Mesenchymal stem cell (in vitro differentiated cells and primary cell): Measurements from ENCODE around the gene MBNL2.

ENCODE experiments used
- DNase-seq: peaks from one replicate; pipeline ENCODE4 v3.0.0-alpha.2; 2013
- H2AFZ ChIP-seq: one replicate; pipeline ENCODE4 v1.6.1; 2013; ENCODE audit warnings: low read depth, mild to moderate bottlenecking, control low read depth, inconsistent platforms, low read length, moderate library complexity
- H2AK5ac ChIP-seq: 2 replicates; pipeline ENCODE4 v1.6.1; 2013; ENCODE audit warnings: low read length, moderate library complexity, mild to moderate bottlenecking, inconsistent platforms; ENCODE audit not compliant: severe bottlenecking
- H2BK120ac ChIP-seq: one replicate; pipeline ENCODE4 v1.6.1; 2013; ENCODE audit warnings: low read depth, mild to moderate bottlenecking, inconsistent platforms, low read length, moderate library complexity
- H2BK12ac ChIP-seq, 2 experiments: one replicate each; pipeline ENCODE4 v1.6.1; 2013; ENCODE audit warnings: inconsistent platforms in 2 of 2, low read length in 2 of 2, mild to moderate bottlenecking in 2 of 2, moderate library complexity in 2 of 2, control low read depth in 1 of 2
- H2BK15ac ChIP-seq: one replicate; pipeline ENCODE4 v1.6.1; 2013; ENCODE audit warnings: mild to moderate bottlenecking, low read depth, inconsistent platforms; ENCODE audit not compliant: poor library complexity, severe bottlenecking
- H2BK5ac ChIP-seq: 2 replicates; pipeline ENCODE4 v1.6.1; 2013; ENCODE audit warnings: low read depth, mild to moderate bottlenecking, low read length, control low read depth, inconsistent platforms; ENCODE audit not compliant: poor library complexity, severe bottlenecking
- H3K14ac ChIP-seq, 2 experiments: one replicate each; pipeline ENCODE4 v1.6.1; 2013; ENCODE audit warnings: inconsistent platforms in 2 of 2, low read length in 2 of 2, control low read depth in 1 of 2, mild to moderate bottlenecking in 1 of 2, moderate library complexity in 1 of 2
- H3K18ac ChIP-seq, 2 experiments: one replicate each; pipeline ENCODE4 v1.6.1; 2013; ENCODE audit warnings: inconsistent platforms in 2 of 2, low read length in 2 of 2, control low read depth in 1 of 2, low read depth in 1 of 2, mild to moderate bottlenecking in 1 of 2
- H3K23ac ChIP-seq, 2 experiments: one replicate each; pipeline ENCODE4 v1.6.1; 2013; ENCODE audit warnings: inconsistent platforms in 2 of 2, low read length in 2 of 2, mild to moderate bottlenecking in 2 of 2, moderate library complexity in 2 of 2, control low read depth in 1 of 2
- H3K27ac ChIP-seq: 2 replicates; pipeline ENCODE4 v1.5.1; 2013; ENCODE audit warnings: mild to moderate bottlenecking, moderate library complexity, low read length, control low read depth, inconsistent platforms; ENCODE audit not compliant: poor library complexity, severe bottlenecking
- H3K27me3 ChIP-seq, 2 experiments: 2 replicates each; pipeline versions ENCODE4 v1.6.1 to v1.7.0; 2013; ENCODE audit warnings: low read length in 2 of 2, mild to moderate bottlenecking in 2 of 2, moderate library complexity in 2 of 2, control low read depth in 1 of 2, inconsistent platforms in 1 of 2; ENCODE audit not compliant: control insufficient read depth in 1 of 2, insufficient read depth in 1 of 2
- H3K36me3 ChIP-seq, 2 experiments: 2 replicates each; pipeline versions ENCODE4 v1.6.1 to v1.7.0; 2013; ENCODE audit warnings: low read length in 2 of 2, control low read depth in 1 of 2, inconsistent platforms in 1 of 2, low read depth in 1 of 2, mild to moderate bottlenecking in 1 of 2; ENCODE audit not compliant: insufficient read depth in 2 of 2, control insufficient read depth in 1 of 2
- H3K4ac ChIP-seq, 2 experiments: one replicate each; pipeline ENCODE4 v1.6.1; 2013; ENCODE audit warnings: inconsistent platforms in 2 of 2, low read length in 2 of 2, mild to moderate bottlenecking in 2 of 2, moderate library complexity in 2 of 2, control low read depth in 1 of 2, low read depth in 1 of 2
- H3K4me1 ChIP-seq: 2 replicates; pipeline ENCODE4 v1.6.1; 2013; ENCODE audit warnings: low read depth, low read length, control low read depth; ENCODE audit not compliant: control insufficient read depth, insufficient read depth
- H3K4me2 ChIP-seq: 2 replicates; pipeline ENCODE4 v1.6.1; 2013; ENCODE audit warnings: low read length, mild to moderate bottlenecking, inconsistent platforms; ENCODE audit not compliant: poor library complexity, severe bottlenecking
- H3K4me3 ChIP-seq, 2 experiments: 2 replicates each; pipeline versions ENCODE4 v1.5.1 to v1.7.0; 2013; ENCODE audit warnings: low read length in 2 of 2, mild to moderate bottlenecking in 2 of 2, control low read depth in 1 of 2, low read depth in 1 of 2; ENCODE audit not compliant: insufficient read depth in 1 of 2
- H3K79me1 ChIP-seq: replicated peaks from 2 replicates; pipeline ENCODE4 v1.6.1; 2013; ENCODE audit warnings: mild to moderate bottlenecking, control low read depth, low read length, inconsistent platforms; ENCODE audit not compliant: poor library complexity, severe bottlenecking
- H3K9ac ChIP-seq: 2 replicates; pipeline ENCODE4 v1.7.0; 2013; ENCODE audit warnings: mild to moderate bottlenecking, low read length, moderate library complexity
- H3K9me3 ChIP-seq: 2 replicates; pipeline ENCODE4 v1.7.0; 2013; ENCODE audit warnings: mild to moderate bottlenecking, low read length; ENCODE audit not compliant: control insufficient read depth
- H4K8ac ChIP-seq: one replicate; pipeline ENCODE4 v1.6.1; 2013; ENCODE audit warnings: inconsistent platforms, mild to moderate bottlenecking, low read length, moderate library complexity
- H4K91ac ChIP-seq: one replicate; pipeline ENCODE4 v1.6.1; 2013; ENCODE audit warnings: mild to moderate bottlenecking, low read length, inconsistent platforms
- WGBS: methylation state at CpG from one replicate; pipeline ENCODE4 v1.1.7; 2013; ENCODE audit warnings: mixed read lengths; 5-methylcytosine and 5-hydroxymethylcytosine counted together

MBNL2 gene

DNA sequence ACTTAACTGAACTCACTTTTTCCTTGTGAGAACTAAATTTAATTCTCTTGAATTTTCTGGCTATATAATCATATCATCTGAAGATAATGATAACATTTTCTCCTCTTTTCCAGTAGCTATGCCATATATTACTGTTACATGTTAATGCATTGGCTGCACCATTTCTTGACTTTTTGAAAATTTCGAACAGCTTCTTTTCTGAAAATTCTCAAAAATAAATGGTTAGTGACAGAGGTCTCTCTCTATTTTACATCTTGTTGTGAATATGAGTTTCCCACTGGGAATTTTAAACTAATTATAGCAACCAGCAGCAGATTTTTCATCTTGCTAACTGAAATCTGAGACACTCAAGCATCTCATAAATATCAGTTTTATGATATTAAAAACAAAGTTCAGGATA lies 30.6 kb downstream of the MBNL2 start:
- Histone ChIP-seq H3K27me3 (no peaks in the 10 kb centered on the region), H2BK120ac (no peak overlapping the region), H4K91ac (no peak overlapping the region), H3K14ac (no peak overlapping the region), H3K27ac (no peak overlapping the region), H4K8ac (no peak overlapping the region), H3K9ac (no peak overlapping the region), H3K18ac (no peak overlapping the region), H3K9me3 (no peaks in the 10 kb centered on the region), H3K4ac (no peak overlapping the region), H2BK12ac (no peak overlapping the region), H2BK15ac (no peak overlapping the region), H2AK5ac (no peak overlapping the region), H3K4me3 (no peak overlapping the region), H3K23ac (no peak overlapping the region), H3K4me2 (no peak overlapping the region), H2AFZ (no peak overlapping the region), H2BK5ac (no peak overlapping the region), H3K4me1 (peaks cover 8% of the 10 kb centered on the region), H3K79me1 (no peaks in the 10 kb centered on the region), H3K36me3 (no peaks in the 10 kb centered on the region)
- DNase-seq = no peak
- WGBS = 100% methylated on average over 1 of the region's 1 CpG

DNA sequence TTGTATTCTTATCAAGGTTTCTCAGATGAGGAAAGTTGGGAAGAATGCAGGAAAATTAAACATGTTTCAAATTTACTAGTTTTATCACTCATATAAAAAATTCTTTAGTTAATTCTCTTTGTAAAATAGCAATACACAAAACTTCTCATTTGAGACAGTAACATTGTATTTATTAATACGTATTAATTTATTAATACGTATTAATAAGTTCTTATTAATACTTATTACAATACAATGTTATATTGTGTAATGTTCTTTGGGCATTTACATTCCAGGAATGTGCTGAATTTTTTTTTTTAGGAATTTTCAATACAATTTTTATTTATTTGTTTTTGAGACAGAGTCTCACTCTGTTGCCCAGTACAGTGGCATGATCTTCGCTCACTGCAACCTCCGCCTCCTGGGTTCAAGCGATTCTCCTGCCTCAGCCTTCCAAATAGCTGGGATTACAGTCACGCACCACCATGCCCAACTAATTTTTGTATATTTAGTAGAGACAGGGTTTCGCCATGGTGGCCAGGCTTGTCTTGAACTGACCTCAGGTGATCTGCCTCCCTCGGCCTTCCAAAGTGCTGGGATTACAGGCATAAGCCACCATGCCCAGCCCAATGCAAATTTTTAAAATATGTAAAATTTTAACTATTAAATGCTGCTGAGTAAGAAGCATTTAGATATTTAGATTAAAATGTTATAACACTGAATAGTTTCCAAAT lies 31.6 kb downstream of the MBNL2 start:
- H3K36me3 ChIP-seq = no peaks in the 10 kb centered on the region
- H2AK5ac ChIP-seq = no peak overlapping the region
- peaks cover 11% of the 10 kb centered on the region for H3K4me1 ChIP-seq
- H3K27me3 ChIP-seq = no peaks in the 10 kb centered on the region
- no peak overlapping the region for H2BK15ac ChIP-seq
- H3K14ac ChIP-seq = no peak overlapping the region
- H3K18ac ChIP-seq = no peak overlapping the region
- DNase-seq = no peak
- no peak overlapping the region for H3K27ac ChIP-seq
- no peak overlapping the region for H2BK12ac ChIP-seq
- H2BK120ac ChIP-seq = no peak overlapping the region
- no peak overlapping the region for H2AFZ ChIP-seq
- H4K8ac ChIP-seq = no peak overlapping the region
- H3K9me3 ChIP-seq = no peaks in the 10 kb centered on the region
- H3K4me3 ChIP-seq = no peak overlapping the region
- no peak overlapping the region for H3K9ac ChIP-seq
- WGBS = 95% methylated on average over 4 of the region's 8 CpGs
- no peak overlapping the region for H3K4me2 ChIP-seq
- H3K23ac ChIP-seq = no peak overlapping the region
- no peaks in the 10 kb centered on the region for H3K79me1 ChIP-seq
- H3K4ac ChIP-seq = no peak overlapping the region
- no peak overlapping the region for H2BK5ac ChIP-seq
- no peak overlapping the region for H4K91ac ChIP-seq

DNA sequence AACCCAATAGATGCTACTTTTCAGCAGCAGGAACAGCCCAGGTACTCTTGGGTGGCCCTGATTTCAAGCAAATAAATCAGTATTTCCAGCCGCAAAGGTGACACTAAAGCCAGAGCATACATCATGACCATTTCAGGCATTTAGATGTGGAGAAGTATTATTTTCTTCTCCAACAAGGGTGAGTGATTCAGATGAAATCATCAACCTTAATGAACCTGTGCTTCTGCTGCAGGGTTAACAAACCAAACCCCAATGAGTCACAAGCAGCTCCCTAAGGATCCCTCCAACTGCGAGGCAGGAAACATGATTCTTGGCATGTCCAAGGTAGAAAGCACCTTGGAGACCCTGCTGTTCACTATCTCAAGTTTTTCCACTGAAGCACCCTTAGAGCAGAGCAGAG lies 32.7 kb downstream of the MBNL2 start:
- H4K91ac ChIP-seq = peak overlapping the region; percentile 12
- peak overlapping the region; percentile 83 for H3K9ac ChIP-seq
- H3K27ac ChIP-seq = peak overlapping the region; percentile 72
- no peak overlapping the region for H2BK5ac ChIP-seq
- H2BK12ac ChIP-seq = peak overlapping the region; percentile 20 to 86
- peaks cover 18% of the 10 kb centered on the region for H3K4me1 ChIP-seq
- H2AFZ ChIP-seq = no peak overlapping the region
- peak overlapping the region in 1 of 2 experiments; percentile 91 for H3K4ac ChIP-seq
- DNase-seq = peak; percentile 72
- H3K23ac ChIP-seq = no peak overlapping the region
- peak overlapping the region; percentile 80 for H2AK5ac ChIP-seq
- no peak overlapping the region for H3K14ac ChIP-seq
- H3K36me3 ChIP-seq = peaks cover 0 to 3% of the 10 kb centered on the region in 2 experiments
- H3K18ac ChIP-seq = peak overlapping the region in 1 of 2 experiments; percentile 49
- no peaks in the 10 kb centered on the region for H3K79me1 ChIP-seq
- no peaks in the 10 kb centered on the region for H3K27me3 ChIP-seq
- no peak overlapping the region for H2BK15ac ChIP-seq
- WGBS = 0% methylated on average over 1 of the region's 2 CpGs
- H4K8ac ChIP-seq = no peak overlapping the region
- no peaks in the 10 kb centered on the region for H3K9me3 ChIP-seq
- H2BK120ac ChIP-seq = no peak overlapping the region
- no peak overlapping the region for H3K4me2 ChIP-seq
- peak overlapping the region in 1 of 2 experiments; percentile 3 for H3K4me3 ChIP-seq

DNA sequence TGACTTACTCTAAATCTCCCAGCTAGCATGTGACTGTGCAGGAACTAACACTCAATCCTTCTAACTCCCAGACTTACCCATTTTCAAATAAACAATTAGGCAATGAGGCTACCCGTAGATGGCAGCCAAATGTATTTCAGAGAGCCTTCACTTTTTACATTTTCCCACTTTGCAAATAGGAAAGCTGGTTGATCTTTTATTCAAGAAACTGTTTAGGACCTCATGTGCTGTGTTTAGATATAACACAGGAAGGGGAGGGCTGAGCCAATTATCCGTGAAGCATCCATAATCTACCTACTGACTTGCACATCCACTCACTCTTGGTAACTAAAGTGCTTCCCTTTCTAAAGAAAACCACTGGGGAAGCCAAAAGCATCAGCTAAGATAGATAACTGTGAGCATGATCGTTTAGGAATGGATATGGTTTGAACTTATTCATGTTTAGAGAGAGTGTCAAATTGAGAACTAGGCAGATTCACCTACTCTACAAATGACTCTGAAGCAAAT lies 33.4 kb downstream of the MBNL2 start:
- Histone ChIP-seq H3K27ac (peak overlapping the region; percentile 61), H2BK5ac (no peak overlapping the region), H3K14ac (no peak overlapping the region), H2BK15ac (no peak overlapping the region), H3K4me2 (no peak overlapping the region), H3K4me3 (no peak overlapping the region), H4K91ac (no peak overlapping the region), H3K36me3 (peaks cover 0 to 3% of the 10 kb centered on the region in 2 experiments), H3K9me3 (no peaks in the 10 kb centered on the region), H4K8ac (no peak overlapping the region), H2BK12ac (peak overlapping the region; percentile 0 to 47), H2BK120ac (no peak overlapping the region), H3K79me1 (peaks cover 3% of the 10 kb centered on the region), H3K4me1 (peaks cover 23% of the 10 kb centered on the region), H2AFZ (no peak overlapping the region), H3K4ac (no peak overlapping the region), H3K9ac (peak overlapping the region; percentile 83), H3K23ac (no peak overlapping the region), H3K27me3 (no peaks in the 10 kb centered on the region), H2AK5ac (peak overlapping the region; percentile 8), H3K18ac (peak overlapping the region in 1 of 2 experiments; percentile 61)
- DNase-seq = peak; percentile 57
- WGBS = 25% methylated on average over 1 of the region's 3 CpGs
